ENCODE measurements around the gene C7orf33. TPM values are rescaled to one million over a fixed set of nuclear protein-coding genes. Genes with fewer than 3 reads are reported as not detected.

C7orf33 gene
- total RNA-seq, 1 donor from 2014 or later = not detected

- H3K27ac Mint-ChIP-seq (ENCODE audit: unreplicated experiment) = no peak overlapping the region
- no peak for DNase-seq (ENCODE audit: low spot score)
- H3K36me3 Mint-ChIP-seq (ENCODE audit: low read depth, unreplicated experiment) = no peaks in the 10 kb centered on the region
- TF ChIP-seq CTCF (IDR thresholded peaks at IDR 0.05; ENCODE audit: unreplicated experiment) = no peak
- no peak overlapping the region for H3K4me3 Mint-ChIP-seq (ENCODE audit: unreplicated experiment)
- H3K4me1 Mint-ChIP-seq (ENCODE audit: unreplicated experiment) = peaks cover 4% of the 10 kb centered on the region
- peaks cover 1% of the 10 kb centered on the region for H3K27me3 Mint-ChIP-seq (ENCODE audit: unreplicated experiment)
- no peaks in the 10 kb centered on the region for H3K9me3 Mint-ChIP-seq (ENCODE audit: unreplicated experiment)
Measured at GRCh38 chr7:148630078-148630477, 39.5 kb downstream of the C7orf33 start.

- no peak overlapping the region for H3K4me3 Mint-ChIP-seq (ENCODE audit: unreplicated experiment)
- H3K27me3 Mint-ChIP-seq (ENCODE audit: unreplicated experiment) = peaks cover 1% of the 10 kb centered on the region
- peaks cover 4% of the 10 kb centered on the region for H3K4me1 Mint-ChIP-seq (ENCODE audit: unreplicated experiment)
- no peak for TF ChIP-seq CTCF (IDR thresholded peaks at IDR 0.05; ENCODE audit: unreplicated experiment)
- no peaks in the 10 kb centered on the region for H3K9me3 Mint-ChIP-seq (ENCODE audit: unreplicated experiment)
- no peak for DNase-seq (ENCODE audit: low spot score)
- no peak overlapping the region for H3K27ac Mint-ChIP-seq (ENCODE audit: unreplicated experiment)
- no peaks in the 10 kb centered on the region for H3K36me3 Mint-ChIP-seq (ENCODE audit: low read depth, unreplicated experiment)
Measured at GRCh38 chr7:148633761-148634160, 43.2 kb downstream of the C7orf33 start.

- H3K4me3 Mint-ChIP-seq (ENCODE audit: unreplicated experiment) = no peak overlapping the region
- DNase-seq (ENCODE audit: low spot score) = no peak
- peaks cover 4% of the 10 kb centered on the region for H3K4me1 Mint-ChIP-seq (ENCODE audit: unreplicated experiment)
- H3K27ac Mint-ChIP-seq (ENCODE audit: unreplicated experiment) = no peak overlapping the region
- no peaks in the 10 kb centered on the region for H3K27me3 Mint-ChIP-seq (ENCODE audit: unreplicated experiment)
- TF ChIP-seq CTCF (IDR thresholded peaks at IDR 0.05; ENCODE audit: unreplicated experiment) = no peak
- H3K9me3 Mint-ChIP-seq (ENCODE audit: unreplicated experiment) = no peaks in the 10 kb centered on the region
- H3K36me3 Mint-ChIP-seq (ENCODE audit: low read depth, unreplicated experiment) = no peaks in the 10 kb centered on the region
Measured at GRCh38 chr7:148637094-148637493, 46.5 kb downstream of the C7orf33 start.

- Mint-ChIP-seq H3K27ac (ENCODE audit: unreplicated experiment) (no peak overlapping the region), H3K36me3 (ENCODE audit: low read depth, unreplicated experiment) (no peaks in the 10 kb centered on the region), H3K9me3 (ENCODE audit: unreplicated experiment) (no peaks in the 10 kb centered on the region), H3K27me3 (ENCODE audit: unreplicated experiment) (peaks cover 7% of the 10 kb centered on the region), H3K4me3 (ENCODE audit: unreplicated experiment) (no peak overlapping the region), H3K4me1 (ENCODE audit: unreplicated experiment) (no peaks in the 10 kb centered on the region)
- TF ChIP-seq CTCF (IDR thresholded peaks at IDR 0.05; ENCODE audit: unreplicated experiment) = no peak
- DNase-seq (ENCODE audit: low spot score) = no peak
Measured at GRCh38 chr7:148645898-148646297, 55.3 kb downstream of the C7orf33 start.

- Mint-ChIP-seq H3K27me3 (ENCODE audit: unreplicated experiment) (peaks cover 4% of the 10 kb centered on the region), H3K4me1 (ENCODE audit: unreplicated experiment) (no peaks in the 10 kb centered on the region), H3K9me3 (ENCODE audit: unreplicated experiment) (no peaks in the 10 kb centered on the region), H3K4me3 (ENCODE audit: unreplicated experiment) (no peak overlapping the region), H3K27ac (ENCODE audit: unreplicated experiment) (no peak overlapping the region), H3K36me3 (ENCODE audit: low read depth, unreplicated experiment) (no peaks in the 10 kb centered on the region)
- DNase-seq (ENCODE audit: low spot score) = no peak
- no peak for TF ChIP-seq CTCF (IDR thresholded peaks at IDR 0.05; ENCODE audit: unreplicated experiment)
Measured at GRCh38 chr7:148650232-148650858, 59.8 kb downstream of the C7orf33 start.
